Stimulated activated CD8-positive, alpha-beta memory T cell treated with anti-CD3 and anti-CD28 coated beads, Interleukin-15, amount 100 ng/mL, for 24 hours (primary cell): Measurements from ENCODE around the gene ARMC9.
"Not testable (repeated sequence)": the region's sequence is repeated elsewhere in the genome, so short reads cannot be mapped to it uniquely, and the experiment has no call there.

Source experiments
- DNase-seq: peaks from one replicate; pipeline ENCODE4 v3.0.0-alpha.2; 2020; ENCODE audit warnings: low read depth

The ARMC9 gene, protein sequence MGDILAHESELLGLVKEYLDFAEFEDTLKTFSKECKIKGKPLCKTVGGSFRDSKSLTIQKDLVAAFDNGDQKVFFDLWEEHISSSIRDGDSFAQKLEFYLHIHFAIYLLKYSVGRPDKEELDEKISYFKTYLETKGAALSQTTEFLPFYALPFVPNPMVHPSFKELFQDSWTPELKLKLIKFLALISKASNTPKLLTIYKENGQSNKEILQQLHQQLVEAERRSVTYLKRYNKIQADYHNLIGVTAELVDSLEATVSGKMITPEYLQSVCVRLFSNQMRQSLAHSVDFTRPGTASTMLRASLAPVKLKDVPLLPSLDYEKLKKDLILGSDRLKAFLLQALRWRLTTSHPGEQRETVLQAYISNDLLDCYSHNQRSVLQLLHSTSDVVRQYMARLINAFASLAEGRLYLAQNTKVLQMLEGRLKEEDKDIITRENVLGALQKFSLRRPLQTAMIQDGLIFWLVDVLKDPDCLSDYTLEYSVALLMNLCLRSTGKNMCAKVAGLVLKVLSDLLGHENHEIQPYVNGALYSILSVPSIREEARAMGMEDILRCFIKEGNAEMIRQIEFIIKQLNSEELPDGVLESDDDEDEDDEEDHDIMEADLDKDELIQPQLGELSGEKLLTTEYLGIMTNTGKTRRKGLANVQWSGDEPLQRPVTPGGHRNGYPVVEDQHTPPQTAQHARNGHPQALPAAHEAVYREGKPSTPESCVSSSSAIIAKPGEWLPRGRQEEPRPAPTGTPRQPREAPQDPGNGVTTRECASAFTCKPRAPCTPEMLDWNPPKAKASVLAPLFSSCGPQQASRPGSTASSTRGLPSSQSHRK

DNA sequence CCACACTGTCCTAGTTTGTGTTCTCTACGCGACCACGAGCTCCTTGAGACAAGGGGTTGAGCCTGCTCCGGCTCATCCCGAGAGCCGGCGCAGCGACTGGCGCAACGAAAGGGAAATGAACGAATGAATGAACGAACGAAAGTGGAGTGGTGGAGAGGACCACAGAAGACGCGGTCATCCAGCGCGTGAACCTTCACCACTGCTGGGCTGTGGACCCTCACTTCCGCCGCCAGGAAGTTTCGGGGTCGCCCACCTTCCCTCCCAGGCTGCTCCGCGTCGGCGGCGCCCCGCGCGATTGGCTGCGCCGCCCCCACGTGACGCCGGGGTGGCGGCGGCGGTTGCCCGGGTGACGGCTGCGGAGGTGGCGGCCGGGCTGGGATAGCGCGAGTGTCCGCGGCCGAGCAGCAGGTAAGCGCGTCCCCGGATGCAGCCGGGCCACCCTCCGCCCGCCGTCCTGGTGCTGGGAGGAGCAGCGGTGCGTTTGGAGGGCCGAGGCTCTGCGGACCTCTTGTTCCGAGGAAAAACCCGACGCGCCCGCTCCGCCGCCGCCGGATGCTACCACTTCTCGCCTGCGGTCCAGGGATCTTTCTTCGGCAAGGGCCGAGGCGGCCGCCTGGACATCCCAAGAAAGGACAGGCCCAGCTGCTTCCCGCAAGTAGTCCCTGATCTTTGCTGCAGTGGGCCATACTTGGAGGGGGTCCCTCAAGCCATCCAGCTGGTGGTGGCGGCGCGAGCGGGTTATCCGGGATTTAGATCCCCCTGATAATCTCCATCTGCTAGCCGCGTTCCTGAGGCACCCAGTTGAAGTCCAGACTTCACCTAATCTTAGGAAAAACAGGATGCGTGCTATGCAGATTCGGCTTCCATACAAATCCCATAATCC lies at the start of gene ARMC9:
ARMC9 (plus strand) TSS at position 341 of the 883 bp plus-strand sequence. CDS start 7,608 bp downstream, outside the sequence.
- DNase-seq: peak; percentile 60

DNA sequence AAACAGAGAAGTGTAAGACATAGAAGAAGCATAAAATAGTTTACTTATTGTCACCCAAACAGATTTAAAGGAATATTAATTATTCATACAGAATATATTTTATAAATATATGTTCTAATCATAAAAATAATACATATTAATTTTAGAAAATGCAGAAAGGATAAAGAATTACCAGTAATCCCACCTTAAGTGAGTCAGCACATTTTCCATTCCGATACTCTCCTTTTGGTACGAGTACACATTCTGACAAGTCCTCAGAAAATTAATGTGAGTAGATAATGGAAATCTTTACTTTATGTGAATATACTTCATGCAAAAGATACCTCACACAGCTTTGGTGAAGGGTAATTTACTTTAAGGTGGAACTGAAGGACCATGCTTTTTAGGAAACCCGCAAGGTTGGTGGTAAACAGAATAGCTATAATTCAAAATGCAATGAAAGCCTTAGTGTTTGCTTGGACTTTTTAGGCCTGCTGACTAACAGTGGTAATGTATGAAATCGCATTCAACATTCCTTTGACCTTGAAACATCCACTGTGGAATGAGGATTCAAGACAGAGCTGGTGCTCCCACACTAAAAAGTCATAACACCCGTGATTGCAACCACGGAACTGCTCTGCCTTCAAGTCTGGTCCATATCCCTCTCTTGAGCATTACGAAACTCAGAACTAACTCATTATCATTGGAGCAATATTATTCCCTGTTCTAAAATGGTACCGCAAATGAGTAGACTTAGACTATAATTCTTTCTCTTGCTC lies 45.5 kb upstream of the ARMC9 start:
- no peak for DNase-seq

DNA sequence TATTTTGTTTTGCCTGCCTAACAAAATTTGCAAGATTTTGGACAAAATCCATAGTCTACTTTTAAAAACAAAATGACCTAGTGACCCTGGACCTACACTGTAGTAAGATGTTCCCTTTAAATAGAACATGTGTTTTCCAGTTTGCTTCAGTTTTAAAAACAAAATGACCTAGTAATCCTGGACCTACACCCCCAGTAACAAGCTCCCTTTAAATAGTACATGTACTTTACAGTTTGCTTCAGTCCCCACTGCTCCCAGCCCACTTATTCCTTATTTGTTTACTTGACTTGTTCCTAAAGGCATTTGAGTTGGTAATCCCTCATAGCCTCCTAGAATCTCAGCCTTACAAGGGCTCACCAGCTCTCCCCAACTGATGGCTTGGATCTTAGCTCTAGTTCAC lies 39.1 kb upstream of the ARMC9 start:
- no peak for DNase-seq

DNA sequence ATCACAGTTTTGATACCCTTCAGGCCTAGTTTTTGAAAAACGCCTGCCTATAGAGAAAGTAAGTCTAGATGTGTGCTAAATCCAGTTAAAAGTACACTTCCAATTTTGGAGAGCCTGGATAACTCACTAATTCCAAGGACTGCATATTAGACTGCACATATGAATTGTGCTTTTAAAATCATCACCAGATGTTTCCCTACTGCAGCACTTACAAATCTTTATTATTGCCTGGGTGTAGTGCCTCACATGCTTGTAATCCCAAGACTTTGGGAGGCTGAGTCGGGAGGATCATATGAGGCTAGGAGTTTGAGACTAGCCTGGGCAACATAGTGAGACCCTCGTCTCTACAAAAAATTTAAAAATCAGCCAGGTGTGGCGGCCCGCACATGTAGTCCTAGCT lies 37.7 kb upstream of the ARMC9 start:
- DNase-seq: no peak

DNA sequence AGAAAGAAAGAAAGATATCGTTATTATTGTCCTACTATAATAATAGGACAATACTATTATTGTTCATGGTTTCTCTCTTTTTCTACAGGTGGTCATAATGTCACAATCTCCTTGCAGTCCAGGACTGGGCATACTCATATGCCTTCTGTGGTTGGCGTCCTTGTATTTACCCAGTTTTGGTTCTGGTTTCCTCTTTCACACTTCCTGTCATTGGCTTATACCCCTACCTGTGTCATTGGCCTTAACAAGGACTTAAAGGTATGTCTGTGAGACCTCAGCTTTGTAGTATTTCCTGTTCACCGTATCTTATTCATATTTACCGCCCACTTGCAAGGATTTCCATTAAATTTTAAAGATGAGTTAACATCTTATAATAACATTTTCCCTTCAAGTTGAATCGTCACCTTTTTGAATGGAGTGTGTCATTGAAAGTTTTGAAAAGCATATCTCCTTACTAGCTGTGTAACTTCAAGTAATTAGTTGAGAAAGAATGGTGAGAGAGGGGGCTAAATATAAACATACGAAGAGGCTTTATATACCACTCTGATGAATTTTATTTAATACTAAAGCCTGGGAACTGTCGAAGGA lies 37.1 kb upstream of the ARMC9 start:
- DNase-seq: no peak

DNA sequence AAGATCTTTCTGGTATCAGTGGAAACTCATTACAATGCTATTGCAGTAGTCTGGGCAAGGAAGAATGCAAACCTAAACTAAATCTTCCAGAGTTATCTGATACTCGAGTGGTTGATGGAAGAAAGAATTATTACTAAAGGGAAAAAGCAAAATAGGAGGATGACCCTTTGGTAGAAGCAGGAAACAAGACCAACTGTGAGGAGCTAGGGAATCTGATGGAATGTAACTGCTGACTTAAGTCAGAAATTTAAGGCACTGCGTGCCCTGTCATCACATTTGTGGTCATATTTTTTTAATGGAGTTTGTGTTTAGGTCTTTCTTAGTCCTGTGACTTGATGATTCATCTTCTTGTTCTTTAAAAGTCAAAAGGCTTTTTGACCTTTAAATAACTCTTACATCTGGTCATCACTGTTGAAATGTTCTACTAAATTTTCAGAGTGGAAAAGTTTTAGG lies 36.5 kb upstream of the ARMC9 start:
- no peak for DNase-seq

DNA sequence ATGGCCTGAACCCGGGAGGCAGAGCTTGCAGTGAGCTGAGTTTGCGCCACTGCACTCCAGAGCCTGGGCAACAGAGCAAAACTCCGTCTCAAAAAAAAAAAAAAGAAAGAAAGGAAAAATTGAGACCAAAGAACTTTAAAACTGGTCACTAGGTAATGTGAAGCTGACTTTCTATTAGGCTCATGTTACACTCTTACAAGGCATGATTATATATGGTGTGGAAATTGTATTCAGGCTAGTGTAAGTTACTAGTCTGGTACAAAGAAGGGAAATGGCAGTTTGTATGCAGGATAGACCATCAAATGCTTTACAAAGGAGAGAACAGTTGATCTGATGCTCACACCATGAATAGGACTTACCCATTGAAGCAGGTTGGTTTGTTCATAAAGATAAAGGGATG lies 35.4 kb upstream of the ARMC9 start:
- DNase-seq: no peak

DNA sequence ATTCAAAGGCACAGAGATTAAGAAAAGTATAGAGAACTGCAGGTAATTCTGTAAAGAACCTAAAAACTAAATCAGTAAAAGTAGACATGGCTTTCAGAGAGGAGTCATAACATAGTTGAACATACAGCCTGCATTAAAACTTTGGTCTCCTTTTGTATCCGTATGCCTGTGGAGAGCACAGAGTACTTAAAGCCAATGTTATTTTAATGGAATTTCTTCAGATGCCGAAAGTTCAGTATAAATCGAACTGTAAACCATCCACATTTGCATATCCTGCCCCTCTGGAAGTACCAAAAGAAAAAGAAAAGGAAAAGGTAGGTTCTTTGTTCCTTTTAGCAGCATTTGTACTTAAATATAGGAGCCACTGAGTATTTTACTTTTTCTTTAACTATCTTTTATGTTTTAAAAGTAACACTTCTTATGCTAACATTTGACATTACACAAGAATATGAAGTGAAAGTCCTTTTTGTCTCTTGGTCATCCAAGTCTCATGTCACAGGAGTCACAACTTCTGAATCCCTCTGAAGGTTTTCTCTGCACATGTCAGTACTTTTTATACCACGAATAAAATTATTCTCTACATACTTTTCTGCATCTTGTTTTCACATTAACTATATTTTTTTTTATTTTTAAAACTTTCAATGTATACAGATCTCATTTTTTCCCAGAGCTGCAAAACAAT lies 34.9 kb upstream of the ARMC9 start:
- no peak for DNase-seq

DNA sequence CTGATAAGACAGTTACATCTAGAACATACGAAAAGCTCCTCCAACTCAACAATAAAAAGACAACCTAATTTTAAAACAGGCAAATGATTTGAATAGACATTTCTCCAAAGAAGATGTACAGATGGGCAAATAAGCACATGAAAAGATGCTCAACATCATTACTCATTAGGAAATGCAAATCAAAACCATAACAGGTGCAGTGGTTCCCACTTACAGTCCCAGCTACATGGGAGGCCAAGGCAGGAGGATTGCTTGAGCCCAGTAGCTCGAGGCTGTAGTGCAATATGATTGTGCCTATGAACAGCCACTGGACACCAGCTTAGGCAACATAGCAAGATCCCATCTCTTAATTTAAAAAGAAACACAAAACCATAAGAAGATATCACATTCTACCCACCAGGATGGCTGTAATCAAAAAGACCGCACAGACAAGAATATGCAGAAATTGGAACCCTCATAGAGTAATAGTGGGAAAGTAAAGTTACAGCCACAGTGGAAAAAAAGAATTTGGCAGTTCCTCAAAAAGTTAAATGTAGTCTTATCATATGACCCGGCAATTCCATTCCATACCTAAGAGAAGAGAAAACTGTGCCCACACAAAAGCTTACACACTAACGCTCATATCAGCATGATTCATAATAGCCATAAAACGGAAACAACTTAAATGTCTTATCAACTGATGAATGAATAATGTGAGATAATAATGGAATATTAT lies 30.5 kb upstream of the ARMC9 start:
- DNase-seq: no peak

DNA sequence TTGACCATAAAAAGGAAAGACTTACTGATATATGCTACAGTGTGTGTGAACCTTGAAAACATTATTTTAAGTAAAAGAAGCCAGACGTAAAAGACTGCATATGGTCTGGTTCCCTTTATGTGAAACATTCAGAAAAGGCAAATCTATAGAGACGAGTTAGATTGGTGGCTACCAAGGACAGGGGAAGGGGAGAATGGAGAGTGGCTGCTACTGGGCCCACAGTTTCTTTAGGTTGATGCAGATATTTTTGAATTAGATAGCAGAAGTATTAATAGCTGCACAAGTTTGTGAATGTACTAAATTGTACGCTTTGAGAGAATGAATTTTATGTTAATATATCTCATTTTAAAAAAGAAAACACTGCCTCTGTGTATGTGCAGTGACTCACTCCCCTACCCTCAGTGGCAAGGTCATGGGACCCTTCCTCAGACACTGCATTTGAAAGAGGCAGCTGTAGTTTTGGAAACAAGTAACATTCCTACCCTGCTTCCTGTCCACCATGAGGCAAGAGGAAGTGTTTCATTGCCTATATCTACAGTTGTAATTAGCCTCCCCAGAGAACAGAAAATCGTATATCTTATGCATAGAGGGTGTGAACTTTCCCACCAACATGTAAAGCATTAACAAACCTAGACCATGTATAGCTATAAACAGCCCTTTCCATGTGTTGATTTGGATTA lies 29.8 kb upstream of the ARMC9 start:
- no peak for DNase-seq

DNA sequence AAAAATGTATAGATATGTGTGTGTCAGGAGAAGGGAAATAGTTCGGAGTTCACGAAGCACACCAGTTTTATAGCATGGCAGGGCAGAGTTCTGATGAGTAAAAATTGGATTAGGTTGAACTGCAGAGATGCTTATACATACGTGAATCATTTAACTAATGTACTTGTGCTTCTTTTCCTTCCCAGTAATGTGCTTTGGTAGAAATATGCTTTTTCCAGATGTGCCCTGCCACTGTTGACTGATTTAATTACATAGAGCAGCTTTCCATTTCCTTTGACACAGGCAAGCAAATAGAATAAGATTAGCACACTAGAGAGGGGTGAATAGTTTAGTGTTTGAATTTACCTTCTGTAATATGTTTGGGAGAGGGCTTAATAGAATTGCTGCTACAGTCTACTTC lies 28.9 kb upstream of the ARMC9 start:
- DNase-seq: no peak

DNA sequence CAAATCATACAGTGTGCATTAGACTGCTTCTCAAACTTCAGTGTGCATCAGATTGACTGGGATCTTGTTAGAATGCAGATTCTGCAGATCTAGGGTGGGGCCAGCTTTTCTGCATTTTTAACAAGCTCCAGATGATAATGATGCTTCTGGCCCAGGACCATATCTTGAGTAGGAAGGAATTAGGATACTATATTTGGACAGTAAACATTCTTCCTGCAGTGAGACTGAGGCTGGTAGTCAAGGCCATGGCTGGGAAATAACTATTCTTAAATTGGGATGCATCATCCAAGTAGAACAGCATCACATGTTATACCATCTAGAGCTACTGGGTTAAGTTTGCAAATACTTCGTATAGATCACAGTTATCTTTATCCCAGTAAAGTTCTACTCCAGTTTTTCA lies 28.4 kb upstream of the ARMC9 start:
- no peak for DNase-seq

DNA sequence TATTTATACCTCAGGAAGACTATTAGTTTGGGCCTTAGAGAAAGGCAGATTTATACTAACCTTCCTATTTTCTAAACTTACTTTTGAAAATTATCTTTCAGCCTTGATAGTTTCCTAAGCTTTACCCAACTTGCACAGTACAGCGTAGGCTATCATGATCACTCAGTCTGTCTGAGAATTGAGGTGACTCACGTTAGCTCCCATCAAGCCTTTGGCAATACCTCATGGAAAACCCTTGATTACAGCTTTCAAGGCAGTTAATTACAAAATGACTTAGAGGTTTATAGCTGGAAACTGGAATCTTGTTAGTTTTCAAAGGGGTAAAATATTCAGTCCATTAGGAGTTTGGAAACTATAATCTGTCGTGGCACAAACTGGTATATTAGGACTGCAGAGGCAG lies 26.4 kb upstream of the ARMC9 start:
- DNase-seq: no peak

DNA sequence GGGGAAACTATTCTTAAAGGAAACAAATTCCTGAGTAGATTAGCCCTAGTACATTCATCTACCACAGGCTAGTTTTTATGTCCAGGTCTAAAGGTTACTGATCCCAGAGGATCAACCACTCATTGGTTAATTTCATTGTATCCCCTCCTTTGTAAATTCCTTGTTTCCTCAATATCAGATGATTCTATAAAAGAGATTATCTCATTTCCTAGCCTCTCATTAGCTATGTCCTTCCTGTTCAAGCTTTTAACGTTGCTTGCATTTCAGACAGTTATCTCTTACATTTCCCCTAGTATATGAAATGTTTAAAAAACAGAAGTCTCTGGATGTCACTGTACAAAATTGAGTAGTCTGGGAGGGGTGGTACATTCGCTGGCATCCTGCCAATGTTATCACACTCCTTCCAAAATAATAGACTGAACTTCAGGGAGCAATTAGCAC lies 24.2 kb upstream of the ARMC9 start:
- no peak for DNase-seq

DNA sequence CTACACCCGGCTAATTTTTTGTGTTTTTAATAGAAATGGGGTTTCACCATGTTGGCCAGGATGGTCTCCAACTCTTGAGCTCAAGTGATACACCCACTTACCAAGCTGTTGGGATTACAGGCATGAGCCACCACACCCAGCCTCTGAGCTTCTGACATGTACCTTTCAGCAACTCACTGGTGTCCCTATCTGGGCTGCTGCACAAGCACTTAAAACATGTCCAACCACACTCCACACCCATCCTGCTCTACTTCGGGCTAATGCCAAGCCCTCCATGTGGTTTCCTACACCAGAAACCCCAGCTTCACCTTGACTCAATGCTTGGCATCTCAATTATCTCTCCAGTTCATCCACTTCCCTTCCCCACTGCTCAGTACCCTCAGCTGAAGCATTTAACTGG lies 22.4 kb upstream of the ARMC9 start:
- DNase-seq: no peak

DNA sequence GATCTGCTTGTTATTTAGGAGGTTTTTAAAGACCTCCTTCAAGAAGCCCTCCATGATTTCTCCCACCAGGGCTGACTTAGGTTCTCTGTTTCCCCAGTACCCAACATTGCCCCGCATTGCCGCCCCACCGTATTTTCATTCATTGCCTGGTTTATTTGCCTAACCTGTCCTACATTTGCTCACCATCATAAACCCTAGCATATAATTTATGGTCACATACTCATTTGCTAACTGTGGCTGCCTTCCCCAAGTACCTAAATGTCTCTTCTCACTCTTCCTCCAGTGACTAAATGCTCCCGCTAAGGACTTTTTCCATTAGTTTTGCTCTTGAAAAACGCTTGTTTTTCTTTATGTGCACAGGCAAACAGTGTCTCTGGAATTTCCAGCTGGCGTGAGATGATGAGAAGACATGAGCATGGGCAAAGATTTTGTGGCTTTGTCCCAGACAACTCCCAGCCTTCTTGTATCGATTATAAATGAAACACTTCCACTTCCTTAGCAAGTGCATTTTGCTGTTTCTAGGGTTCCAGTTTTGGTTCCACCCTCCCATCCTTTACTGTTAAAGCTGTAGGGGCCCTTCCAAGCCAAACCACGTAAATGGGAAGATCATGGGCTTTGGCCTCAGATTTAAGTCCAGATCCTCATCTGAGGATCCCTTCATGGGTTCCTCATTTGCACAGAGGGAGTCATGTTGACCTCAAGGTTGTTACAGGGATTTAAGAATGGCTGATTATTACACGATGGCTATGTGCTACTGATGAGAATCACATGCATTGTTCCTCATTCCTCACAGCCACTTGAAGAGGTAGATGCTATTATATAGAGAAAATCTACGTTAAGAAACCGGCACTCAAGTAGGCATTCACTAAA lies 21.0 kb upstream of the ARMC9 start:
- DNase-seq: no peak

DNA sequence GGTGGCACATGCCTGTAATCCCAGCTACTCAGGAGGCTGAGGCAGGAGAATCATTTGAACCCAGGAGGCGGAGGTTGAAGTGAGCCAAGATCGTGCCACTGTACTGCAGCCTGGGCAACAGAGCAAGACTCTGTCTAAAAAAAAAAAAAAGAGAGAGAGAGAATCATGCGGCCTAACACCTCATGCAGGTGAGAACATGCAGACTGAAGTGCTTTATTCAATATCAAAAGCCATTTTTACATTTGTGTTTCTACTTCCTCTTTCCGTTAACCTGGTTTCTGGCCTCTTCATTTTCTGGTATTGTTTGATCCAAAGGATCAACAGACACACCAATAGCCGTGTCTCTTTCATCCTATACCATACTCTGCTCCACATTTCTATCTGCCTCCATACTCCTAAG lies 19.6 kb upstream of the ARMC9 start:
- not testable (repeated sequence) for DNase-seq

DNA sequence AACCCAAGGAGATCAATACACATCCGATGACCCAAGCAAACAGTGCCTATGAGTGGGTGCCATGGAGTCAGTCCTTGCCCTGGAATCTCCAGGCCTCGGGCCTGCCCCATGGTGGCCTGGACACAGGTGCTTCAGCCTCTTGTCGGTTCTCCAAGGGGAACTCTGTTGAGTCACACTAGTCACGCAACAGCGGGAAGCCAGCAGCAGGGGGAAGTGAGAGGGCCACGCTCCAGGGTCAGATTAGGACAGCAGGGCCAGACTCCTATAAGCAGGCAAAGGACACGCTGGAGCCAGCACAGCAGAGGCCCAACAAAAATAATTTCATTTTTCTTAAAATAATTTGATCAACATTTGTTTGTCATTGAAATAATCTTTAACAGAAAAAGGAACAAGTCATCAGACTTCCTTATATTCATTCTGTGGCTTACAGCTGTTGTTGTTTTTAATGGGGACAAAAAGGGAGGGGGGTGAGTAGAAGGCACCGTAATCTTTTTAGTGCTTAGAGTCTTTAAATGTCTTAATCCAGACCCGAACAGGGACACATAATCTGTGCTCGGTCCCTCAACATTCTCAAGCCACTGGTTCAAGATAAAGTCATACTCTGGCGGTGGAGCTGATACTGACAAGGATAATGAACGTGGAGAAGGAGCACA lies 16.4 kb upstream of the ARMC9 start:
- DNase-seq: no peak
